ENCODE results near the gene B3GNT9. TPM values are rescaled to one million over a fixed set of nuclear protein-coding genes. Genes with fewer than 3 reads are reported as not detected.

Gene B3GNT9
- polyA plus RNA-seq, 1 donor from 2014 or later = not detected

- peak overlapping the region; percentile 93 for H3K27ac ChIP-seq (ENCODE audit: low read length)
- H2AFZ ChIP-seq (ENCODE audit: low read depth, low read length) = peak overlapping the region; percentile 59
Observed at GRCh38 chr16:67183284-67183626, 32.5 kb upstream of the B3GNT9 start.

GRCh38 chr16:67182288-67182687 lies 31.5 kb upstream of the B3GNT9 start:
- H3K27me3 ChIP-seq (ENCODE audit: insufficient read depth, low read depth, low read length) = peaks cover 19% of the 10 kb centered on the region
- H3K9me2 ChIP-seq (ENCODE audit: insufficient read depth, low read length) = no peaks in the 10 kb centered on the region
- no peaks in the 10 kb centered on the region for H3F3A ChIP-seq (ENCODE audit: insufficient read depth, low read length, poor library complexity, severe bottlenecking)
- H3K4me3 ChIP-seq (ENCODE audit: low read length) = peak overlapping the region; percentile 91
- TF ChIP-seq RAD21 (conservative IDR thresholded peaks at IDR 0.05) = no peak
- no peak for TF ChIP-seq REST (IDR thresholded peaks at IDR 0.05; ENCODE audit: borderline replicate concordance)
- TF ChIP-seq POLR2AphosphoS5 (IDR thresholded peaks at IDR 0.05) = no peak
- TF ChIP-seq EZH2 (IDR thresholded peaks at IDR 0.05; ENCODE audit: borderline replicate concordance, insufficient read depth, low read length, poor library complexity, severe bottlenecking) = no peak
- TF ChIP-seq TAF1 (IDR thresholded peaks at IDR 0.05; ENCODE audit: low read depth) = no peak
- TF ChIP-seq CTCF (IDR thresholded peaks at IDR 0.05; ENCODE audit: poor library complexity, severe bottlenecking) = no peak
- no peak for TF ChIP-seq MXI1 (conservative IDR thresholded peaks at IDR 0.05; ENCODE audit: poor library complexity, severe bottlenecking)
- TF ChIP-seq EP300 (conservative IDR thresholded peaks at IDR 0.05; ENCODE audit: poor library complexity, severe bottlenecking) = no peak
- TF ChIP-seq SMC3 (conservative IDR thresholded peaks at IDR 0.05; ENCODE audit: poor library complexity) = no peak
- H3K36me3 ChIP-seq (ENCODE audit: insufficient read depth, low read length) = no peaks in the 10 kb centered on the region
- peaks cover 9% of the 10 kb centered on the region for H4K20me1 ChIP-seq (ENCODE audit: insufficient read depth)
- no peaks in the 10 kb centered on the region for H3K9me3 ChIP-seq (ENCODE audit: low read length)
- no peak overlapping the region for H2AFZ ChIP-seq (ENCODE audit: low read depth, low read length)
- peaks cover 24% of the 10 kb centered on the region for H3K79me2 ChIP-seq (replicated peaks; ENCODE audit: insufficient read depth, low read length)
- H3K9ac ChIP-seq (ENCODE audit: low read length) = peak overlapping the region; percentile 94
- H3K27ac ChIP-seq (ENCODE audit: low read length) = no peak overlapping the region
- peak overlapping the region; percentile 76 for H3K4me2 ChIP-seq (ENCODE audit: low read length)

More at GRCh38 chr16:67183284-67183626, 32.5 kb upstream of the B3GNT9 start:
- Histone ChIP-seq H3K9me3 (ENCODE audit: low read length) (no peaks in the 10 kb centered on the region), H3K27me3 (ENCODE audit: insufficient read depth, low read depth, low read length) (peaks cover 14% of the 10 kb centered on the region), H3K4me2 (ENCODE audit: low read length) (peak overlapping the region; percentile 76), H3K36me3 (ENCODE audit: insufficient read depth, low read length) (no peaks in the 10 kb centered on the region), H3F3A (ENCODE audit: insufficient read depth, low read length, poor library complexity, severe bottlenecking) (no peaks in the 10 kb centered on the region), H3K9me2 (ENCODE audit: insufficient read depth, low read length) (no peaks in the 10 kb centered on the region), H3K4me3 (ENCODE audit: low read length) (peak overlapping the region; percentile 91), H4K20me1 (ENCODE audit: insufficient read depth) (peaks cover 1% of the 10 kb centered on the region), H3K79me2 (replicated peaks; ENCODE audit: insufficient read depth, low read length) (peaks cover 24% of the 10 kb centered on the region), H3K9ac (ENCODE audit: low read length) (peak overlapping the region; percentile 94)
- TF ChIP-seq RAD21 (conservative IDR thresholded peaks at IDR 0.05) = no peak
- no peak for TF ChIP-seq EZH2 (IDR thresholded peaks at IDR 0.05; ENCODE audit: borderline replicate concordance, insufficient read depth, low read length, poor library complexity, severe bottlenecking)
- TF ChIP-seq SMC3 (conservative IDR thresholded peaks at IDR 0.05; ENCODE audit: poor library complexity) = no peak
- TF ChIP-seq EP300 (conservative IDR thresholded peaks at IDR 0.05; ENCODE audit: poor library complexity, severe bottlenecking) = no peak
- TF ChIP-seq REST (IDR thresholded peaks at IDR 0.05; ENCODE audit: borderline replicate concordance) = no peak

Measured in neural cell (in vitro differentiated cells).